H4 (cell line): ENCODE results near the gene KLHL3. TPM values are rescaled to one million over a fixed set of nuclear protein-coding genes. Genes with fewer than 3 reads are reported as not detected.

ENCODE experiments used
- DNase-seq: peaks from one replicate; pipeline ENCODE4 v3.0.0-alpha.2; 2015; ENCODE audit warnings: low spot score
- total RNA-seq: library from RNA; depleted of rRNA; stranded (reverse); fragments of >200 nt; shearing (Covaris generic); gene quantifications from 2 replicates; pipeline ENCODE4 v1.2.3, GENCODE V29; 2014; rRNA removed

Gene KLHL3
- total RNA-seq, 1 experiment from 2014 or later: 0.37 TPM

DNA sequence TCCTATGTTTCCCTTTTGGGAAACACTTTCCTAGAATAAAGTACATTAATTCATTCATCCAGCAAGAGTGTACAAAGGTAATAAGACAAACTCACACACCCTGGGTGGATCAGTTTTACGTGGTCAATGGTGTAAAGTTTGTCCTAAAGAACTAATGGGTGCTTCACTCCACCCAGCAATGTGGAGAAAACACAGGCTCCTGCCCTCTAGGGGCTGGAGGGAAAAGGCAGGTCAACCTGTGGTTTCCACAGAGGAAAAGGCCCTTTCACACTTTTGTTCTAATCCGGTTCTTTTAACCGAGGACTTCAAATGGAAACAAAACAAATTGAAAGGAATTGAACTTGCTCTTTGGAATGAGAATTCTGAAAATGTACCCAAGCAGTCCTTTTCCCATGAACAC lies 155.9 kb downstream of the KLHL3 start:
- DNase-seq: no peak

DNA sequence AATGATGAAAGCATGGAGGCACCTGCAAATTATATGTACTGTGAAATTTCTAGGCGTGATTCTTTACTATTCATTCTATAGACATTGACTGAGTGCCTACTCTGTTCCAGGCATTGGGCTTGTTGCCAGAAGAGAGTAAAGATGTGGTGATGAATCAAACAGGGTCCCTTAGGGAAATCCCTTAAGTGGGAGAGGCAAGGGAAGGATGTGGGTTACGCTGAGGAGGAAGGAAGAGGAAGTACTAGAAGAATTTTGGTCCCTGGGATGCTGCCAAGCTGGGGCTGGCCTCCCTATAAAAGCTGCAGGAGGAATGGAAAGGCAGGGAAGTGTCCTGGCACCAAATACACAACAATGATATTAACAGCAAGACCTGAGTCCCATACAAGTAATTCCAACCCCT lies 160.0 kb downstream of the KLHL3 start:
- peak; percentile 55 for DNase-seq

DNA sequence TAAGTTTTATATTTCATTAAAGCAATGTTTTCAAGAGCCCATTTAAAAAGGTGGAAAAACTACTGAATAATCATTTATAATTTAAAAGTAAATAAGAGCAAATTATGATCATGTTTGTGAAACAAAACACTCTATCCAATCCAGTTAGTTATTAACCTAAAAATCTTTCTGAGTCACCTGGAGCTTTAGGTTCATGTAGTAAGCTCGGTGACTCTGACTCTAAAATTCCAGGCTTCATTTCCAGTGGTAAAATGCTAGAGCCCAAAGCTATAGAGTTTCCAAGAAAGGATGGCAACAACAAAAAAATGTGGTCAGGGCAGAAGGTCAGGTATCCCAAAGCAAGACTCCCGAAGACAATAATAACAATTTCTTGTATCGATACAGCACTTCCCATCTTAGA lies 160.7 kb downstream of the KLHL3 start:
- DNase-seq: no peak

DNA sequence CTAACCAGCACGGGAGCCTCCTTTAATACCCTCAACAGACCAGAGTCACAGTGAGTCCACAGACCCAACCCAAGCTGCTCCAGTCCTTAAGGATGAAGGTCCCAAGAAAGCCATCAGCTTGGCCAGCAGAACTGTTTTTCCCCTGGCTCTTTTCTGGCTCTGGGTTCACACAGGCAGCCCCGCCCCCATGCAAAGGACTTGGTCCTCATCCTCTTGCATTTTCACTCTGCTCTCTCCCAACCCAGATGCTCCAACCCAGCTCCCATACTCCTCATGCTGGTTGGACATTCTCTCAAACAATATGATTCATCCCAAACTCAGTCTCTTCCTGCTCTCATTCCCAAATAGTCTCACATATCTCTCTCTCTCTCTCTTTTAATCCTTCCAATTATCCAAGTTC lies 162.5 kb downstream of the KLHL3 start:
- DNase-seq: no peak

DNA sequence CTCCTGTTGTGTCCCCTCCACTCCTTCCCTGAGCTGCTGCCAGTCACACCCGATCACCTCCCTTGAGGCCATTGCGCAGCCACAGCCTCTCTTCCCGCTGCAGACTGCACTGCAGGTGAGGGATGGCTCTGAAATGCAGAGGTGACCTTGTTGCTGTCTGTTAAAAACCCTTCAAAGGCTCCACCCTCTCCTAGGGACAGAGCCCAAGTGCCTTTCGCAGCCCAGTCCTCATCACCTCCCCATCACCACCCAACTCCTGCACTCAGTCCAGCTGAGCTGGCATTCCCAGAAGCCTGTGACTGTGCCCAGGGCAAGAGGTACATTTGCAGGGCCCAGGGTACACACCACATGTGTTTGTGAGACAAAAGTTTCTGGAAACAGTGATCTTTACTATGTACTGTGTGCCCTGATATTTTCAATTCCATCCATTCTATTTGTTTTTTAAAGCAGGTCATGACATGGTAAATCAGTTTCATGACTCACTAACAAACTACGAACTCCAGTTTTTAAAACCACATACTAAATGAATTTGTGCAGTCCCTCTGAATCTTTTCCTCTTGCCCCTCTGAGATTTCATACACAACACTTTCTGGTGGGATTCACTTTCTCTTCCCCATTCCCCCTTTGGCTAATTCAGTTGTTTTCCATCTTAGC lies 163.7 kb downstream of the KLHL3 start:
- no peak for DNase-seq

DNA sequence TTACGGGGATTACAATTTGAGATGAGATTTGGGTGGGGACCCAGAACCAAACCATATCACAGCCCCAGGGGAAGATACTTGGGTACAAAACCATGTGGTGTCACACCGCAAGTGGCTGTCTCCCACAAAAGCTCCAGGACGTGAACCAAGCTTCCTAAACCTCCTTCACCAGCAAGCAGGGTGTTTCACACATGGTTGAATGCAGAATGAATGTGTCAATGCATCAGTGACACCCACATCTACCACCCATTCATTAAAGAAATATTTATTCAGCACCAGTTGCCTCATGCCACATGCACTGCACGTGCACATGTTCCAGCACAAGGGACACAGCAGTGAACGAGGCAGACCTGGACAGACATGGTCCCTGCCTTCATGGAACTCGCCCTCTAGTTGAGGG lies 165.8 kb downstream of the KLHL3 start:
- no peak for DNase-seq

Other genes with a start within 250 kb of the KLHL3 start
- gene SPOCK1, start 236.8 kb downstream of the KLHL3 start, total RNA-seq: 5.9 and 9.0 TPM in 2 replicates
- 9.2 and 10.7 TPM in 2 replicates for gene HNRNPA0, start 18.3 kb upstream of the KLHL3 start, total RNA-seq
- not detected in 2 replicates for gene MYOT, start 131.8 kb upstream of the KLHL3 start, total RNA-seq
- gene PKD2L2, start 153.4 kb upstream of the KLHL3 start, total RNA-seq: not detected in 2 replicates